Measurements from ENCODE around the gene ZNF511.

The ZNF511 gene

DNA sequence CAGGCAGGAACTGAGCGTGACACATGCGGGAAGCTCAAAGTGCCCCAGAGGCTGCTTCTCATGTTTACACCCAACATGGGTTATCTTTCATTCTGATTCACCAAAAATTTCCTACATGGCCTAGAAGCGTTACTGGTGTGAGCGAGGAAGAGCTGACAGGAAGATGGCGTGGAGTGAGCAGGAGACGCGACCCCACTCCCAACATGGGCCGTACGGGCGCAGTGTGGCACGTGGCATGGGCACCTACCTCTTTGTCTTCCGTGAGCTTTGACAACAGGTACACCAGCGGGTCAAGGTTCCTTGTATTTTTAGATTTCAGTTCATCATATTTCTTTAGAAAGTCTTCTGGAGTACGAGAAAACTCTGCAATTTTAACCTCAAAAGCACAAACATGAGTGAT lies 9.0 kb upstream of the ZNF511 start:
- Histone ChIP-seq H3K9ac (ENCODE audit: low read length) (no peak overlapping the region), H3K9me3 (ENCODE audit: low read length) (no peaks in the 10 kb centered on the region), H3K79me2 (ENCODE audit: insufficient read depth, low read length) (no peaks in the 10 kb centered on the region; the same call in 1 of the 2 replicates), H3K9me2 (ENCODE audit: low read depth, low read length) (no peaks in the 10 kb centered on the region), H2AFZ (ENCODE audit: low read length) (no peak overlapping the region), H3K36me3 (ENCODE audit: insufficient read depth, low read length) (peaks cover 65% of the 10 kb centered on the region), H3K4me1 (ENCODE audit: insufficient read depth, low read length, severe bottlenecking) (no peaks in the 10 kb centered on the region), H3K4me3 (ENCODE audit: low read depth, low read length, poor library complexity, severe bottlenecking) (no peak overlapping the region), H4K20me1 (ENCODE audit: insufficient read depth, low read length) (no peaks in the 10 kb centered on the region), H3K27ac (ENCODE audit: low read depth, low read length, poor library complexity, severe bottlenecking) (no peak overlapping the region), H3K4me2 (ENCODE audit: low read length) (no peak overlapping the region), H3K27me3 (ENCODE audit: insufficient read depth, low read length) (no peaks in the 10 kb centered on the region), H3F3A (ENCODE audit: insufficient read depth, low read length) (no peaks in the 10 kb centered on the region)
- no peak for TF ChIP-seq EZH2 (IDR thresholded peaks at IDR 0.05; ENCODE audit: borderline replicate concordance, low read length)
- TF ChIP-seq, protein P1, sequence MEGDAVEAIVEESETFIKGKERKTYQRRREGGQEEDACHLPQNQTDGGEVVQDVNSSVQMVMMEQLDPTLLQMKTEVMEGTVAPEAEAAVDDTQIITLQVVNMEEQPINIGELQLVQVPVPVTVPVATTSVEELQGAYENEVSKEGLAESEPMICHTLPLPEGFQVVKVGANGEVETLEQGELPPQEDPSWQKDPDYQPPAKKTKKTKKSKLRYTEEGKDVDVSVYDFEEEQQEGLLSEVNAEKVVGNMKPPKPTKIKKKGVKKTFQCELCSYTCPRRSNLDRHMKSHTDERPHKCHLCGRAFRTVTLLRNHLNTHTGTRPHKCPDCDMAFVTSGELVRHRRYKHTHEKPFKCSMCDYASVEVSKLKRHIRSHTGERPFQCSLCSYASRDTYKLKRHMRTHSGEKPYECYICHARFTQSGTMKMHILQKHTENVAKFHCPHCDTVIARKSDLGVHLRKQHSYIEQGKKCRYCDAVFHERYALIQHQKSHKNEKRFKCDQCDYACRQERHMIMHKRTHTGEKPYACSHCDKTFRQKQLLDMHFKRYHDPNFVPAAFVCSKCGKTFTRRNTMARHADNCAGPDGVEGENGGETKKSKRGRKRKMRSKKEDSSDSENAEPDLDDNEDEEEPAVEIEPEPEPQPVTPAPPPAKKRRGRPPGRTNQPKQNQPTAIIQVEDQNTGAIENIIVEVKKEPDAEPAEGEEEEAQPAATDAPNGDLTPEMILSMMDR (IDR thresholded peaks at IDR 0.05; ENCODE audit: low read length): no peak

DNA sequence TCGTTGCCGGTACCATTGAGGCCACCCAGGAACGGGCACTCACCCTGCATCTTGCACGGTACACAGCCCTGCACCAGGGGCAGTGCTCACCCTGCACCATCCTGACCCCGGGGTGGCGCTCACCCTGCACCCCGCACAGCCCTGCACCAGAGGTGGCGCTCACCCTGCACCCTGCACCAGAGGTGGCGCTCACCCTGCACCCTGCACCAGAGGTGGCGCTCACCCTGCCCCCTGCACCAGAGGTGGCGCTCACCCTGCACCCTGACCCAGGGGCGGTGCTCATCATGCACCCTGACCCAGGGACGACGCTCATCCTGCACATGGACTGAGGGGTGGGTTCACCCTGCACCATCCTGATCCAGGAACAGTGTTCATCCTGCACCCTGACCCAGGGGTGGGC lies 6.5 kb upstream of the ZNF511 start:
- Histone ChIP-seq H3K4me3 (ENCODE audit: low read depth, low read length, poor library complexity, severe bottlenecking) (no peak overlapping the region), H2AFZ (ENCODE audit: low read length) (no peak overlapping the region), H3K27ac (ENCODE audit: low read depth, low read length, poor library complexity, severe bottlenecking) (no peak overlapping the region), H3K4me2 (ENCODE audit: low read length) (no peak overlapping the region), H3K9ac (ENCODE audit: low read length) (no peak overlapping the region), H3K27me3 (ENCODE audit: insufficient read depth, low read length) (no peaks in the 10 kb centered on the region), H4K20me1 (ENCODE audit: insufficient read depth, low read length) (no peaks in the 10 kb centered on the region), H3K79me2 (ENCODE audit: insufficient read depth, low read length) (no peaks in the 10 kb centered on the region; the same call in 1 of the 2 replicates), H3F3A (ENCODE audit: insufficient read depth, low read length) (no peaks in the 10 kb centered on the region), H3K9me2 (ENCODE audit: low read depth, low read length) (no peaks in the 10 kb centered on the region), H3K36me3 (ENCODE audit: insufficient read depth, low read length) (peaks cover 43% of the 10 kb centered on the region), H3K9me3 (ENCODE audit: low read length) (no peaks in the 10 kb centered on the region), H3K4me1 (ENCODE audit: insufficient read depth, low read length, severe bottlenecking) (peaks cover 15% of the 10 kb centered on the region)
- TF ChIP-seq, protein P1 (IDR thresholded peaks at IDR 0.05; ENCODE audit: low read length): no peak
- TF ChIP-seq EZH2 (IDR thresholded peaks at IDR 0.05; ENCODE audit: borderline replicate concordance, low read length): no peak

DNA sequence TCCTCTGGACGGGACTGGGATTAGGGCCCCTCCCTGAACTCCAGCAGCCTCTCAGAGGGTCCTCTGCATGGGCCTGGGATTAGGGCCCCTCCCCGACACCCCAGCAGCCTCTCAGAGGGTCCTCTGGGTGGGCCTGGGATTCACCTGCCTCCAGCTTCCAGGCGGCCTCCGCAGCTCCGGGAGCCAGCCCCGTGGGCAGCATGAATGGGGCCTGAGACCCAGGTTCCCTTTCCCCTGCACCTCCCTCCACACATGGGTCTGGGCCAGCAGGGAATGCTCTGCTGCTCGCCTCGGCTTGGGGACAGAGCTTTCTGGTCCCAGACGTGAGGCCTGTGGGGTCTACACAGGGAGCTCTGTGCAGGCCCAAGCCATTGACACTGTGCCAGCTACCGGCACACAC lies 5.5 kb upstream of the ZNF511 start:
- H3K4me1 ChIP-seq (ENCODE audit: insufficient read depth, low read length, severe bottlenecking): peaks cover 20% of the 10 kb centered on the region
- H3K36me3 ChIP-seq (ENCODE audit: insufficient read depth, low read length): peaks cover 34% of the 10 kb centered on the region; the same call in 1 of the 2 replicates
- no peak overlapping the region for H3K4me3 ChIP-seq (ENCODE audit: low read depth, low read length, poor library complexity, severe bottlenecking)
- no peaks in the 10 kb centered on the region for H3K9me3 ChIP-seq (ENCODE audit: low read length)
- no peaks in the 10 kb centered on the region; the same call in 1 of the 2 replicates for H3K79me2 ChIP-seq (ENCODE audit: insufficient read depth, low read length)
- TF ChIP-seq, protein P1 (IDR thresholded peaks at IDR 0.05; ENCODE audit: low read length): no peak
- TF ChIP-seq EZH2 (IDR thresholded peaks at IDR 0.05; ENCODE audit: borderline replicate concordance, low read length): no peak
- no peak overlapping the region for H3K9ac ChIP-seq (ENCODE audit: low read length)
- H3K9me2 ChIP-seq (ENCODE audit: low read depth, low read length): no peaks in the 10 kb centered on the region
- no peak overlapping the region for H3K4me2 ChIP-seq (ENCODE audit: low read length)
- H4K20me1 ChIP-seq (ENCODE audit: insufficient read depth, low read length): no peaks in the 10 kb centered on the region
- no peaks in the 10 kb centered on the region for H3K27me3 ChIP-seq (ENCODE audit: insufficient read depth, low read length)
- no peak overlapping the region for H2AFZ ChIP-seq (ENCODE audit: low read length)
- no peaks in the 10 kb centered on the region for H3F3A ChIP-seq (ENCODE audit: insufficient read depth, low read length)
- H3K27ac ChIP-seq (ENCODE audit: low read depth, low read length, poor library complexity, severe bottlenecking): no peak overlapping the region

Data from OCI-LY1 (cell line).